ENCODE results near the gene PTPRD.

PTPRD gene

GRCh38 chr9:8331507-8332330 is 2281.1 kb downstream of the PTPRD start:
- DNase-seq (ENCODE audit: low spot score) = no peak

DNA sequence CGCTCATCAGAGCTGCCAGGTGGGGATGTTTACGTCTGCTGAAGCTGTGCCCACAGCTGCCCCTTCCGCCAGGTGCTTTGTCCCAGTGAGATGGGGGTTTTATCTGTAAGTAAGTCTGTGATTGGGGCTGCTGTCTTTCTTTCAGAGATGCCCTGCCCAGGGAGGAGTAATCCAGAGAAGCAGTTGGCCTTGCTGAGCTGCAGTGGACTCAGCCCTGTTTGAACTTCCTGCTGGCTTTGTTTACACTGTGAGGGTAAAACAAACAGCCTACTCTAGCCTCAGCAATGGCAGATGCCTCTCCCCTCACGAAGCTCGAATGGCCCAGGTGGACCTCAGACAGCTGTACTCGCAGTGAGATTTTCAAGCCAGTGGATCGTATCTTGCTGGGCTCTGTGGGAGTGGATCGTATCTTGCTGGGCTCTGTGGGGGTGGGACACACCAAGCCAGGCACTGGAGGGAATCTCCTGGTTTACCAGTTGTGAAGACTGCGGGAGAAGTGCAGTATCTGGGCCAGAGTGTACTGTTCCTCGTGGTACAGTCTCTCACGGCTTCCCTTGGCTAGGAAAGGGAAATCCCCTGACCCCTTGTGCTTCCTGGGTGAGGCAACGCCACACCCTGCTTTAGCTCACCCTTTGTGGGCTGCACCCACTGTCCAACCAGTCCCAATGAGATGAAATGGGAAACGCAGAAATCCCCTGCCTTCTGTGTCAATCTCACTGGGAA is 2283.1 kb downstream of the PTPRD start:
- DNase-seq (ENCODE audit: low spot score) = peak; percentile 4

GRCh38 chr9:8315211-8315610 is 2297.6 kb downstream of the PTPRD start:
- DNase-seq (ENCODE audit: low spot score) = no peak

DNA sequence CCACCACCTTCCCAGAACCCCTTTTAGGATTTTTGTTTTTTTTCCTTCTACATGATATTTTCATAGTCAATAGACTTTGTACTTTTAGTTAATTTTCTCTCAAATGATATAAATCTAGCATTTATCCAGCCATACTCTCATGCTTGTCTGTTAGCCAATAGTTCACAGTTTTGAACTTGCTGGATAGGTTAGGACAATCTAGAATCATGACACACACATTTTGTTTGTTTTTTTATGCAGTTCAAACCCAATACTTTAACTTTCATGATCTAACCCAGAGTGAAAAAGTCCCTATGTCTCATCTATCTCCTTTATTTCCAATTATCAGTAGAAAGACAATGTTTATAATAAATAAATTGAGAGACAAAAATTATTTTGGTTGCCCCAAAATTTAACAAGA is 2303.5 kb downstream of the PTPRD start:
- no peak for DNase-seq (ENCODE audit: low spot score)

DNA sequence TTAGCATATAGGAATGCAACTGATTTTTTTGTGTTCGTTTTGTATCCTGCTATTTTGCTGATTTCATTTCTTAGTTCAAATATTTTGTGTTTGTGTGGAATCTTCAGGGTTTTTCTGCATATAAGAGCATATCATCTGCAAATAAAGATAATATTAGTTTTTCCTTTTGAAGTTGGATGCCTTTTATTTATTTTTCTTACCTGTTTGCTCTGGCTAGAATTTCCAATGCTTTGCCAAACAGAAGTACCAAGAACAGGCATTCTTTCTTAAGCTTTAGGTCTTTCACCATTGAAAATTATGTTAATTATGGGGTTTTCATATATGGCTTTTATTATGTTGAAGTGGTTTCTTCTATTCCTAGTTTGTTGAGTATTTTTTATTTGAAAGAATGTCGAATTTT is 2308.1 kb downstream of the PTPRD start:
- DNase-seq (ENCODE audit: low spot score) = no peak

DNA sequence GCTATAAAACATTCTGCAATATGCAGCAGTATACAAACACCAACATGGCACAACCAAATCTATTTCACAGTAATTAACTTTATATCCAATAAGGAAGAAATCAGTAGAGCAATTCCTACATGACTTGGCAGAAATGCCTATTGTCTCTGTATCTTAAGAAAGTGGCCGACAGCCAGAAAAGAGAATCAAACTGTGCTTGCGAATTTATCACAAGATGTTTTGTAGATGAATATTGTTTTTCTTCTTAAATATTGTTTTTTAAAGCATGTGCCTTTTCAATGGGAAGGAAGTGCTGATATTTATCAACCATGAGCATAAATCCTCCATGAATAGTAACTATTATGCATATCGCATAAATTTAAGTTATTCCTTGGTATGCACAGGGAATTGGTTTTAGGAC is 2311.5 kb downstream of the PTPRD start:
- DNase-seq (ENCODE audit: low spot score) = no peak

DNA sequence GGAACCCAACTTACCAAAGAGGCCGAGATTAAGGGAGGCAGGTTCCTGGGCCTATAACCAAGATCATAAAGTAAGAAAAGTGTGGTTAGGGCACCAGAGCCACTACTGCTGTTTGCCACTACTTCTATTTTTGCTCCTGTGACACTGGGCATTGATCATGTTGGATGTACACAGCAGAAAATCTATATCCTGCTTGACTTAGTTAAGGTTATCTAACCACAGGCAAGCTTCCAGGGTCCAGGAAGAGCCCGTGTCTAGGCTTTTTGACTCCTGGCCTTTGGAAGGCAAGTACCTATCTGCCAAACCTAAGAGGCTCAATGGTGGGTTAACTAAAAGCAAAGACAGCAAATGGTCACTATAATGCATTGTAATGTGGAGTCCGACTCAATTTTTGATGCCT is 2315.8 kb downstream of the PTPRD start:
- no peak for DNase-seq (ENCODE audit: low spot score)

DNA sequence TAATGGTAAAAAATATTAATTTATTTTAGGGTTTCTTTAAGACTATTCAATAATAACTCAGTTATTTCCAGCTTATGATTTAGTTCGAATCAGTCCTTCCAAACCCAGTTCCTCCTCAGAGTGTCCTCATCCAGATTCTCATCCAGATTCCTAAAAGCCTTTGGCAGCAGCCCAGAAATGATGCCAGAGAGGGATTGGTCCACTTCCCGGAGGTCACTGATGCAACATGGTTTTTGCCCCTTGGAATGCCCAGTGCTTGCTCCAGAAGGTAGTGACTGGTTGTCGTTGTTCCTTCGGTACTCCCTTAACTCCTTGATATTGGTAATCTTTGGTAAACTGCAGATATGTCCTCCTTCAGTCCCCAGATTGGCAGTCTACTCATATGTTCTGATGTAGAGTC is 2320.1 kb downstream of the PTPRD start:
- DNase-seq (ENCODE audit: low spot score) = no peak

DNA sequence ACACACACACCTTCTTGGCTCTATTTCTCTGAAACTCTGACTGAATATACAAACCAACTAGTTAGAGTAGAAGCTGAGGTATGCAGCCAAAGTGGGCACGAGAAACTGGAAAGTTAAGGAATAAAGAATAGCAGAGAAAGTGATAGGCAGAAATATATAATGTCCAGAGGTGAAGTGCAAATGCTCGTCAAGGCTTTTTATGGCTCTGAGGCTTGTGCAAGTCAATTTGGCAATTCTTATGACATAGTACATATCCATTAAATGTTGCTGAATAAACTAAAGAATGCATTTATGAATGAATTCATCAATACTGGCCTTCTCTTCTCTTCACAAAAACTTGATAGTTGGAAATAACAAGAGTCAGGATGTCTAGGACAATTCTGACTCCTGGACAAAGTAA is 2323.1 kb downstream of the PTPRD start:
- no peak for DNase-seq (ENCODE audit: low spot score)

GRCh38 chr9:8287970-8288369 is 2324.8 kb downstream of the PTPRD start:
- no peak for DNase-seq (ENCODE audit: low spot score)

DNA sequence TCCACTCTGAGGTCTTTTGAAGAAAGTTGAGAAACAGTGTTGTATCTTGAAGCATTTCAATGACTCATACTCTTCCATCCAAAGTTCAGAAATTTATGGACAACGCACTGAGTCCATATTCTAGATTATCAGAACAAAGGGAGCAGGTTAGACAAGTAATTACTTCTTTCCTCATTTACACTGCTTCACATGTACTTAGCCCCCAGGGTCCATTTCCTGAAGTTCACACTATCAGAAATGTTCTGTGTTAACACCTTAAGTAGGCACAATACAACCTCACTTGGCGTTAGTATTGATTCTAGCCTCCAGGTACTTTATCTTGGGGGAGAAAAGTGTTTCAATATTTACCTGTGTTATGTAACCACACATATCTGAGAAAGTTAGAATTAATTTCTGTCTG is 2325.3 kb downstream of the PTPRD start:
- DNase-seq (ENCODE audit: low spot score) = no peak

DNA sequence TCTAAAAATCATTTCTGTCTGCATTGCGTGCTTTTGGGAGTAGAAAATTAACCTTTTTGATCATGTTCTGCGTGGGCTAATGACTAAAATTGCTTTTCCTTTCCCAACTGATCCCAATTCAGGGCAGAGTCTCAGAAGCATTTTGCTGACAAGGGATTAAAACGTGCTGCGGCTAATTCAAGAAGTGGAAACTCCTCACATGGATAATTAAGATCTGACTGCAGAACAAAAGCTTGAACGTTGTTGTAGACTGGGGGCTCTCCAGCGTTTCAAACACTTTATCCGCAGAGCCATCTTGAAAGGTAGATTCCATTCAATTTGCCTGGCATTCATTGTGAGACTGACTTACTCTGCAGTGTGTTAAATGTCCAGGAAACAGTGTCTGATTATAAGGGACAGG is 2327.9 kb downstream of the PTPRD start:
- DNase-seq (ENCODE audit: low spot score) = no peak

- DNase-seq (ENCODE audit: low spot score) = no peak
Measured at GRCh38 chr9:8282535-8282934, 2330.3 kb downstream of the PTPRD start.

DNA sequence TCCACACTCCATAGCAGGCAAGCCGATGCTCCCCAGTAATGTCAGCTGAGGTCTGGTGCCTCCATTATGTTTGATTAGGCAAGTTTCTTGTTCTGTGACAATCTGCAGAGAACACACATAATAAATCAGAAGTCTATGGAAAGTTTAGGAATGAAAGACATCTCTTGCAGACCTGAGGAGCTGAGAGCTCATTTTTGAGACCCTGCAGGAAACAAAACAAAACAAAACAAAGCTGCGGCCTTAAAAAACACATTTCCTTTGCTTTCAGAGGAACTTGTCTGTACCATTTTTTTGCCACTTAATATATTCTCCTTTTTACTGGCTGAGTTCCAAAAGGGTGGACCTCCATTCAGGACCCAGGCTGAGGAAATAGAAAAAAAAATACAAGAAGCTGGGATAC is 2332.0 kb downstream of the PTPRD start:
- DNase-seq (ENCODE audit: low spot score) = no peak

DNA sequence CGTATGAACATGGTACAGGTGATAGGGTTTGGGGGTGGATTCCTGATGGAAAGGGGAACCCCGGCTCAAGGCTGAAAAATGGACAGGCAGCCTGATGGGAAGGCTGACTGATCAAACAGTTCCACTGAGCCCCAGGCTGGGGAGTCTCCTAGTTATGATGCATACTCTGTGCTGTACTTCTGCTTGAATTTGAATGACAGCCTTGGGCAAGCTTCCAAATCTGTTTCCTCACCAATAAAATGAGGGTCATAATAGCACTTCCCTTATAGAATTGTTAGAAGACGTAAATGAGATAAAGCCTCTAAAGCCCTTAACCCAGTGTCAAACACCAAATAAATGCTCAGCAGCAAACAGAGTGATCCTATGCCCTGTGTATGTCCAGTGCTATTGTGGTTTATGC is 2334.8 kb downstream of the PTPRD start:
- DNase-seq (ENCODE audit: low spot score) = no peak

DNA sequence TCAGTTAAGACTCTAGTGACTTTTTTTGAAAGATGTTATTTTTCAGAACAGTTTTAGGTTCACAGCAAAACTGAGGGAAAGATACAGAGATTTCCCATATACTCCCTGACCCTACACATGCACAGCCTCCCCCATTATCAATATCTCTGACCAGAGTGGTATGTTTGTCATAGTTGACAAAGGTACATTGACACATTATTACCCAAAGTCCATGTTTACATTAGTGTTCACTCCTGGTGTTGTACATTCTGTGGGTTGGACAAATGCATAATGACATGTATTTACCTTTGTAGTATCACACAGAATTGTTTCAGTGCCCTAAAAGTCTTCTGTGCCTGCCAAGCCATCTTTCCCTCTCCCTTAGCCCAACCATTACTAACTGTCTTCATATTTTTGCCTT is 2342.6 kb downstream of the PTPRD start:
- no peak for DNase-seq (ENCODE audit: low spot score)

- no peak for DNase-seq (ENCODE audit: low spot score)
Measured at GRCh38 chr9:8268881-8269280, 2343.9 kb downstream of the PTPRD start.

DNA sequence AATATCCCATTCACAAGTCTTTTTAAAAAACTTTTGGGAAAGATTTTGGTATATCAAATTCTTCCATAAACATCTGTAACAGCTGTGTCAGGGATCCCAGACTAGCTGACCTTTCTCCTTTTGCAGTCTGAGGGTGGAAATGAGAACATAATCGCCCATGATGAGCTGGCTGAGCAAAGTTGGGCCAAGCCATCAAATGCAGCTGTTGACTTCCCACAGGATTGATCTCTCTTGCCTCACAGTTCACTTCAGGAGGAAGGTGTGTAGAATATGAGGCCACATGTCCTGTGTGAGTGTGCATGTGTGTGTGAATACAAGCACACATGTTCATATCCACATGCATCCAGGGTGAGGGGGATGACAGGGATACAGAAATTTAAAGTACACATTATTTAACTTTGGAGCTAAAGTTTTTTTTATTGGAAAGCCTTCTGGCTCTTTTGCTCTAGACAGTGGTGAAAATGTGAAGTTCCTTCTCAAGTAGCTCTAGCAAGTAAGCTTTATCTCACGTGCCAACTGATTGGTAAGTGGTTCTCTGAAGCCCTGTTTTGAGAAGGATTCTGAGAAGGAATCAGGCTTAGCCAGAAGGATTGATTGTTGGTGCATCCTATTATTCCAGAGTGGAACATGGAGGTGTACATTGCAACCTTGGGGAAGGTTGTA is 2344.5 kb downstream of the PTPRD start:
- DNase-seq (ENCODE audit: low spot score) = no peak

DNA sequence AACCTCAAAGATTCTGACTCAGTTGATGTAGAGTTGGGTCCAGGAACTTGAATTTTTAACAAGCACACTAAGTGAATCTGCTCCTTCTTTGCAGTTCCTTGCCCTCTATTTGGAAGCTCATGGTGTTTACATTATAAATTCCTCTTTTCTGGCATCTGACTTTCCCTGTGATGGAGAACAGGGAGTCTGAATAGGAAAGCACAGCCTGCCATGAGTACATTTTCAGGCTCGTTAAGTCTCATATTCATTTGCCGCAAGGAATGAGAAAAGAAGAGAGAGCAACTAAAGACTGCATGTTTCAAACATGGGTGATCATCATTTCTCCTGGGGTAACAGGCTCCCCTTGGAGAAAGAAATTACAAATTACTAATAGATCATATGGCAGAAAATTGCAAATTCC is 2345.2 kb downstream of the PTPRD start:
- no peak for DNase-seq (ENCODE audit: low spot score)

- DNase-seq (ENCODE audit: low spot score) = no peak
Measured at GRCh38 chr9:8266861-8267260, 2345.9 kb downstream of the PTPRD start.

DNA sequence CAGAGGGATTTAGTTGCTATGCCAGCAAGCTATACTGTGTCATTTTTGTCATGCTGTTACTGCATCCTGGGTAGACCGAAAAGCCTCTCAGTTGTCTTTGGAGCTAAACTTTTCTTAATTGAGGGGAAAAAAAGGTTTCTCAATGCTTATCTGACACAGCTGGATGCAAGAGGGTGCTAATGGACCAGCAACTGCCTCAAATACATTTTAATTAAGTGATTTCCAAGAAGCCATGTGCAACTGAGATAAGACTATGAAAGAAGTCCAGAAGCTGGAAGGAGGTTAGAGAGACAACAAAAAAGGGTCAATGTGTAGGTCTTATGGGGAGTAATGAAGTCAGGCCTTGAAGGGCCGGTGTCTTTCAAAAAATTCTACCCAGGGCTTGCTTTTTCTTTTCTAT is 2347.5 kb downstream of the PTPRD start:
- DNase-seq (ENCODE audit: low spot score) = no peak

All from iPS-NIHi11 (cell line).